Small intestine (tissue), 7 donors: ENCODE results near the gene VSIR. TPM values are rescaled to one million over a fixed set of nuclear protein-coding genes. Genes with fewer than 3 reads are reported as not detected.

Experiments used
- DNase-seq, 2 donors: peaks; one replicate each; pipeline versions ENCODE4 v3.0.0 to v3.0.0-alpha.2; 2013
- FAIRE-seq: peaks from 2 replicates; lab custom pipeline; 2012; peaks lifted over from hg19 to GRCh38; lab: Jason Lieb, UNC
- H3K27ac ChIP-seq, 3 donors: one replicate each; pipeline ENCODE4 v1.5.1; 2013; ENCODE audit warnings: low read length in 2 of 3, mild to moderate bottlenecking in 2 of 3, control low read depth in 1 of 3, inconsistent platforms in 1 of 3, low read depth in 1 of 3, moderate library complexity in 1 of 3
- H3K27me3 ChIP-seq, 3 donors: one replicate each; pipeline ENCODE4 v1.6.1; 2013; ENCODE audit warnings: low read length in 3 of 3, inconsistent platforms in 1 of 3; ENCODE audit not compliant: control insufficient read depth in 3 of 3, insufficient read depth in 3 of 3
- H3K36me3 ChIP-seq, 3 donors: one replicate each; pipeline ENCODE4 v1.6.1; 2013; ENCODE audit warnings: low read length in 3 of 3, inconsistent platforms in 1 of 3, low read depth in 1 of 3, mild to moderate bottlenecking in 1 of 3, moderate library complexity in 1 of 3; ENCODE audit not compliant: control insufficient read depth in 3 of 3, insufficient read depth in 2 of 3
- H3K4me1 ChIP-seq, 3 donors: one replicate each; pipeline ENCODE4 v1.6.1; 2013; ENCODE audit warnings: low read length in 2 of 3, inconsistent platforms in 1 of 3, low read depth in 1 of 3, mild to moderate bottlenecking in 1 of 3, moderate library complexity in 1 of 3; ENCODE audit not compliant: control insufficient read depth in 3 of 3, insufficient read depth in 2 of 3
- H3K4me3 ChIP-seq, 3 donors: one replicate each; pipeline ENCODE4 v1.5.1; 2013; ENCODE audit warnings: low read length in 3 of 3, control low read depth in 1 of 3, inconsistent platforms in 1 of 3, low read depth in 1 of 3, mild to moderate bottlenecking in 1 of 3, moderate library complexity in 1 of 3
- H3K9me3 ChIP-seq, 2 donors: one replicate each; pipeline ENCODE4 v1.6.1; 2013; ENCODE audit warnings: low read depth in 1 of 2, low read length in 1 of 2; ENCODE audit not compliant: control insufficient read depth in 2 of 2, insufficient read depth in 1 of 2
- WGBS, 3 donors: extraction: QIAGEN DNeasy Blood & Tissue Kit; methylation state at CpG; one replicate each; pipeline ENCODE4 v1.1.7; 2013; 5-methylcytosine and 5-hydroxymethylcytosine counted together
- polyA plus RNA-seq, 4 donors: library from polyadenylated mRNA; stranded (reverse) in 3 of 4; unstranded in 1 of 4; fragments of 200-250 nt in 3 of 4; fragments of 120-200 nt in 1 of 4; gene quantifications; one replicate each; pipeline versions ENCODE4 v1.2.1 to v1.2.3, GENCODE V29; 2013
- donor health status: healthy with polysubstance abuse.
- donor health status: control.
- donor health status: control.
- donor health status: Bipolar disorder and iron deficiency.
- donor health status: healthy.

The VSIR gene
- polyA plus RNA-seq, 4 donors = 26.6 to 58.9 (median 52.1) TPM

DNA sequence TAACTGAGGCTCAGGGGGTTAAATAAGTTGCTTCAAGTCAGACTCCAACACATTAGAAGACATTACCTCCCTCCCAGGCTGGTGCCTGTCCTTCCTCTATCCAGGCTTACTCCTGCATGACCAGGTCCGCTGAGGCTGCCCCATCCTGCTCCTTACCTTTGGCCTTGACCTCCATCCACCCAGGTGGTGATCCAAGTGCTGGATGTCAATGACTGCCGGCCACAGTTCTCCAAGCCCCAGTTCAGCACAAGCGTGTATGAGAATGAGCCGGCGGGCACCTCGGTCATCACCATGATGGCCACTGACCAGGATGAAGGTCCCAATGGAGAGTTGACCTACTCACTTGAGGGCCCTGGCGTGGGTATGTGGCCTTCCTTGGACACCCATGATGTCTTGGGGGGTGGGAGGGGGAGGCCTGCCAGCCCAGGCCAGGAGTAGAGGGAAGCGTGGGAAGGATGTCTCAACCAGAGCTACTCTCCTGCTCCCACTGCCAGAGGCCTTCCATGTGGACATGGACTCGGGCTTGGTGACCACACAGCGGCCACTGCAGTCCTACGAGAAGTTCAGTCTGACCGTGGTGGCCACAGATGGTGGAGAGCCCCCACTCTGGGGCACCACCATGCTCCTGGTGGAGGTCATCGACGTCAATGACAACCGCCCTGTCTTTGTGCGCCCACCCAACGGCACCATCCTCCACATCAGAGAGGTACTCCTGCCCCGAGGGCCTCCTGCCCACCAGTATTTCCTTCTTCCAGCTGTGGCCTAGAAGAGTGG lies 29.6 kb upstream of the VSIR start:
- DNase-seq = no peak
- H3K4me1 ChIP-seq = no peaks in the 10 kb centered on the region
- H3K27ac ChIP-seq = no peak overlapping the region
- FAIRE-seq = no peak
- no peaks in the 10 kb centered on the region for H3K9me3 ChIP-seq
- H3K27me3 ChIP-seq = peaks cover 0 to 13% (median 0%) of the 10 kb centered on the region in 3 donors
- 85 to 92% (median 88%) methylated on average over 18 of the region's 18 CpGs for WGBS, 3 donors
- H3K4me3 ChIP-seq = no peak overlapping the region
- H3K36me3 ChIP-seq = no peaks in the 10 kb centered on the region

DNA sequence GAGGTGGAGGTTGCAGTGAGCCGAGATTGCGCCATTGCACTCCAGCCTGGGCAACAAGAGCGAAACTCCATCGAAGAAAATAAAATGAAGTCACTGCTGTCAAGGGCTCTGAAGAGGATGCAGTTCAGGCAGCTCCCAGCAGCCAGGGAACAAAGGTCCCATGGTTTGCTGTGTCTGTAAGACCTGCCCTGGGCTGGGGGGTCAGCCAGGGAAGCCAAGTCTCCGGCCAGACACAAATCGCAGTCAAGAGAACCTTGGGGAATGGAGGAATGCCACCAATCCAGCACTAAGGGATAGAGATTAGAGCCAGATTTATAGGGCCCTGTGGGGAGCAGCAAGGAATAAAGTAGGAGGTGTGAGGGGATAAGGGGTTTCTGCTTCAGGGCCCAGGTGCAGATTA lies 28.9 kb upstream of the VSIR start:
- DNase-seq (no peak), FAIRE-seq (no peak)
- H3K4me1 ChIP-seq = no peaks in the 10 kb centered on the region
- no peak overlapping the region for H3K27ac ChIP-seq
- no peak overlapping the region for H3K4me3 ChIP-seq
- H3K36me3 ChIP-seq = no peaks in the 10 kb centered on the region
- no peaks in the 10 kb centered on the region for H3K9me3 ChIP-seq
- H3K27me3 ChIP-seq = peaks cover 0 to 13% (median 0%) of the 10 kb centered on the region in 3 donors
- WGBS, 3 donors = 94 to 97% (median 96%) methylated on average over 6 of the region's 6 CpGs

DNA sequence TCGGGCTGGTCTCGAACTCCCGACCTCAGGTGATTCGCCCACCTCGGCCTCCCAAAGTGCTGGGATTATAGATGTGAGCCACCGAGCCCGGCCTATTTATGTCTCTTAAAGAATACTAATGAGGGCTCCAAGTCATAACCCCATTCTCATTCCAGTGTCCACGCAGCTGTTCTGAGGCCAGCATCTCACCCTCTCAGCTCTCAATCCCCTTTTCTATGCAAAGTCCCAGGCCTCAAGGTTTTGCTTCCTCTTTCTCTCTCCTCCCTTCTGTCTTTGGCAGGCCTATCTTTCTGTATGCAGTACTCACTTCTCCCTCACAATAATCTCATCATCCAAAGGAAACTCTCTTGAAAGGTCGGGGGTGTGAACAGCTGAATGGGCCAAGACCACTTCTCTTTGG lies 28.0 kb upstream of the VSIR start:
- no peaks in the 10 kb centered on the region for H3K4me1 ChIP-seq
- FAIRE-seq (no peak), DNase-seq (no peak)
- no peaks in the 10 kb centered on the region for H3K9me3 ChIP-seq
- no peaks in the 10 kb centered on the region for H3K36me3 ChIP-seq
- peaks cover 0 to 12% (median 0%) of the 10 kb centered on the region in 3 donors for H3K27me3 ChIP-seq
- H3K4me3 ChIP-seq = no peak overlapping the region
- no peak overlapping the region for H3K27ac ChIP-seq
- WGBS, 3 donors = 81 to 97% (median 82%) methylated on average over 9 of the region's 9 CpGs

DNA sequence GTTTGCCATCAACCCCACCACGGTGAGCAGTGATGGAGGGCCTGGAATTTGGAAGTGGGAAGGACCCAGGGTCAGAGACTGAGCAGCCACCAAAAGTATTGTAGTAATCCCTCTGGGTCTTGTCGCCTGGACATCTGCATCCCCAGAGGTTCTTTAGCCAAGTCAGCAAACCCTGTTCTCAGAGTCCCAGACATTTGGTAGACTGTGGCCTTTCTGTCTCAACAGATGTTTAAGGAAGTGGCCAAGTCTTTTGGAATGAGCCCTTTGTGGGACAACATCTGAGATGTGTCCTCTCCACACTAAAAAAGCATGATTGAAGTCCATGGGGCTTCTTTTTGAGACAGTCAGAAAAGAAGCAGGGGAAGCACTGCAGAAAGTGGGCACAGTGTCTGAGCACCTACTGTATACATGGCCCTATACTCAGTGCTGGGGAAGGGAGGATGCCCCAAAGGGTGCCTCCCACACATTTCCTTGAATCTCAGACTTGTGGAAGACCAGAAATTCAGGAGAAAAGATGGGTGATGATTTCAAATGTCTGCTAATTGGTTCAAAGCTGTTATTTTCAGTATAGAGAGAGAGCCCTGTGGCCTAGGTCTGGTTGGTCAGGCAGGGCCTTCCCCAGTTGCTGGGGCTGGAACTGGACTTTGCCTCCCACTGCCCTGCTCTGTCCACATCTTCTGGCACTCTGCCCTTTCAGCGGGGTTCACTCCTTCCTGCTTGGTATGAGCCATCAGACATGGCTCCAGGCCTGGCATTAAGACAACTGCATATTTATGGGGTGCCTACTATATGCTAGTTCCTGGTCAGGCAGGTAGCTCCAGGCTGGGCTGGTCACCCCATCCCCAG lies 26.5 kb upstream of the VSIR start:
- WGBS, 3 donors = 52 to 68% (median 60%) methylated on average over 3 of the region's 3 CpGs
- FAIRE-seq = no peak
- peak; percentile 35 to 80 for DNase-seq

DNA sequence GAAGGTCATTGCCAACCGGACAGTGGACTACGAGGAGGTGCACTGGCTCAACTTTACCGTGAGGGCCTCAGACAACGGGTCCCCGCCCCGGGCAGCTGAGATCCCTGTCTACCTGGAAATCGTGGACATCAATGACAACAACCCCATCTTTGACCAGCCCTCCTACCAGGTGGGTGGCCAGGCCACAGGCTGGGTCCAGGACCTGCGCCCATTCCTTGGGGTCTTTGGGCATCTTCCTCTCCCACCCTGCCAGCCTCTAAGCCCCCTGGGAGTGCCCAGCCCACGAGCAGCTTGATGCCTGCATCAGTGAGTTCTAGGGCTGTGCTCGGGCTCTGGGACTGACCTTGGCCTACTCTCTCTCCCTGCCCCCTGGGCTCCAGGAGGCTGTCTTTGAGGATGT lies 25.8 kb upstream of the VSIR start:
- no peak overlapping the region for H3K27ac ChIP-seq
- H3K9me3 ChIP-seq = no peaks in the 10 kb centered on the region
- no peaks in the 10 kb centered on the region for H3K27me3 ChIP-seq
- 71 to 88% (median 79%) methylated on average over 10 of the region's 10 CpGs for WGBS, 3 donors
- DNase-seq (no peak), FAIRE-seq (no peak)
- no peak overlapping the region for H3K4me3 ChIP-seq
- no peaks in the 10 kb centered on the region for H3K36me3 ChIP-seq
- no peaks in the 10 kb centered on the region for H3K4me1 ChIP-seq

More for the DNA sequence above, 26.5 kb upstream of the VSIR start:
- no peaks in the 10 kb centered on the region for H3K36me3 ChIP-seq
- no peak overlapping the region for H3K4me3 ChIP-seq
- no peaks in the 10 kb centered on the region for H3K9me3 ChIP-seq
- H3K27me3 ChIP-seq = no peaks in the 10 kb centered on the region
- H3K27ac ChIP-seq = no peak overlapping the region
- H3K4me1 ChIP-seq = no peaks in the 10 kb centered on the region

DNA sequence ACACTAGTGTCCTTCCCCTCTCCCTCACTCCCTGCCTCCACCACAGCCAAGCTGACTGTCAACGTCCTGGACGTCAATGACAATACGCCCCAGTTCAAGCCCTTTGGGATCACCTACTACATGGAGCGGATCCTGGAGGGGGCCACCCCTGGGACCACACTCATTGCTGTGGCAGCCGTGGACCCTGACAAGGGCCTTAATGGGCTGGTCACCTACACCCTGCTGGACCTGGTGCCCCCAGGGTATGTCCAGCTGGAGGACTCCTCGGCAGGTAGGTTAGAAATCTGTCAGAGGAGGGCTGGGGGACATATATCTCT lies 24.9 kb upstream of the VSIR start:
- WGBS, 3 donors = 79 to 88% (median 81%) methylated on average over 6 of the region's 6 CpGs
- H3K27me3 ChIP-seq = no peaks in the 10 kb centered on the region
- no peaks in the 10 kb centered on the region for H3K9me3 ChIP-seq
- no peaks in the 10 kb centered on the region for H3K4me1 ChIP-seq
- no peaks in the 10 kb centered on the region for H3K36me3 ChIP-seq
- no peak for FAIRE-seq
- no peak overlapping the region for H3K4me3 ChIP-seq
- no peak for DNase-seq
- no peak overlapping the region for H3K27ac ChIP-seq

DNA sequence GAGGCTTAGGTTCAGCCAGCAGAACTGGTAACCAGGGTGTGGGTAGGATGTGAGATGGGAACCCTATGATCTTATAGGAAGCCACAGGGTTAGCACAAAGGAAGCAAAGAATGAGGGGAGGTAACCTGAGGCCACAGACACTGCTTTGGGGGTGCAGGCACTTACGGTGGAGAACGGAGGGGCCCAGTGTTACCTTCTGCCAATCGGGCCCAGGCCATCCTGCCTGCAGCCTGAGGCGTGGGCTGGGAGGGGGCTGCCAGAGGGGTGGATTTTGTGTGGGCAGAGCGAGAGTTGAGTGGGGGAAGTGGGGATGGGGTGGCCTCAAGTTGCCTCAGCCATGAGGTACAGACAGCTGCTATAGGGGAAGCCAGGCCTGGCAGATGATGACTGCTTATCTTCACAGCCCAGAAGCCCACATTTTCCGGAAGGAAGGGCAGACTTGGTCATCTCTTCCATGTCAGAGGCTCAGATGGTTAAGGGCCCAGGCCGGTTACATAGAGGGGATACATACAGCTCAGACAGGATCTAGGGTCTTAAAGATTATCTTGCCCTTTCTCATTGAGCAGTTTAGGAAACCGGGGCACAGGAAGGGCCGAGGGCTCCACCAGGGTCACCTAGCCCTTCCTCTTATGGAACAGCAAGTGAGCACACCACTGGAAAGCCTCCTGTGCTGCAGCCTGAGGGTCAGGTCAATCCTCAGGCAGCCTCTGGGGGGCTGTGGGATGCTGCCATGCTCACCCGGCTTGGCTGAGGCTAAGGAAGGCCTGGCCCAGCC lies 24.4 kb upstream of the VSIR start:
- no peaks in the 10 kb centered on the region for H3K36me3 ChIP-seq
- H3K9me3 ChIP-seq = no peaks in the 10 kb centered on the region
- no peak for DNase-seq
- H3K27me3 ChIP-seq = no peaks in the 10 kb centered on the region
- WGBS, 3 donors = 65 to 83% (median 68%) methylated on average over 10 of the region's 10 CpGs
- H3K27ac ChIP-seq = no peak overlapping the region
- no peak overlapping the region for H3K4me3 ChIP-seq
- FAIRE-seq = no peak
- no peaks in the 10 kb centered on the region for H3K4me1 ChIP-seq

DNA sequence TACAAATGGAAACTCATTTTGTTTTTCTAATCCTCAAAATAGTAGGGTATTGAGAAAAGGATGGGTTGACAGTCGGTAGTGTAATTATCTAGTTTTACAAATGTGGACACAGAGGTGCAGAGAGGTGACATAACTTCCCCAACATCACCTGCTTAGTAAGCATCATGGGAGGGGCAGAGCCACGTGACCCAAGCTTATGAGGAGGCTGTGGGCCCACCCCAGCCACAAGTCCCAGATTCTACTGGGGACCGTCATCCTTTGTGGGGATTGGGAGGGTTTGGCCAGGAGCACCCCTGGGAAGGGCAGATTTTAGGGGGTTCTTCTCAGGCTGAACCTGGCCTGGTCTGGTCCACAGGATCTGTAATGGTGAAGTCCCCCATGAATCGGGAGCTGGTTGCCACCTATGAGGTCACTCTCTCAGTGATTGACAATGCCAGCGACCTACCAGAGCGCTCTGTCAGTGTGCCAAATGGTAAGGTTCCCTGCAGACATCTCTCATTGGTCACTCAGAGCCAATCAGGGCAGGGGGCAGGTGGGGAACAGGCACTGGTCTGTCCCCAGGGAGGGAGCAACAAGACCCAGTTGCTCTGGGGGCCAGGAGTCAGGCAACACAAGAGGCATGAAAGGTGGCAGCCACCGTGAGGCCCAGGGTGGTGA lies 23.6 kb upstream of the VSIR start:
- Histone ChIP-seq H3K27me3 (no peaks in the 10 kb centered on the region), H3K4me3 (no peak overlapping the region), H3K27ac (no peak overlapping the region), H3K36me3 (no peaks in the 10 kb centered on the region), H3K9me3 (no peaks in the 10 kb centered on the region), H3K4me1 (no peaks in the 10 kb centered on the region)
- DNase-seq (no peak), FAIRE-seq (no peak)
- 66 to 82% (median 81%) methylated on average over 7 of the region's 7 CpGs for WGBS, 3 donors
